ENCODE measurements around the gene DPP10.

The DPP10 gene

DNA sequence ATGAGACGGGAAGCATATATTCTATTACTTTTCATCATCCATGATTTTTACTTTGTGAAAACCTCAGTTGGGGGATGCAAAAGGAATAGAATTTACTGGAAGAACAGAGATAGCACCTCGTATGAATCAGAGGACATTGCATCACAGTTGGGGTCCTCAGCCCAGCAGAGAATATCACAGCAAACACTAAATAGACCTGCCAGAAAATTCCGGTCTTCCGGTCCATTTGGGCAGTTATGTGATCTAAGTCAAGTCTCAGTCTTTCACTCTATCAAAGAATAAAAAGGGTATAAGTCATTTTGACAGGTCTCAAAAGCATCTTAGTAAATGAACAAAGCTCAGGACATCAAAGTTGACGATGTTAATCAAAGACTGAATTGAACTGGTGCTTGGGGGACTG, 1100.6 kb downstream of the DPP10 start:
- H3K4me1 ChIP-seq (ENCODE audit: insufficient read depth, low read length): no peaks in the 10 kb centered on the region
- no peaks in the 10 kb centered on the region for H3K9me3 ChIP-seq (ENCODE audit: insufficient read depth, low read length, severe bottlenecking)
- no peaks in the 10 kb centered on the region for H4K20me1 ChIP-seq (ENCODE audit: insufficient read depth, low read length)
- no peak overlapping the region for H3K27ac ChIP-seq (ENCODE audit: low read length)
- DNase-seq: no peak
- TF ChIP-seq EZH2 (IDR thresholded peaks at IDR 0.05; ENCODE audit: borderline replicate concordance, low read depth, low read length, severe bottlenecking): no peak
- TF ChIP-seq, protein P1, sequence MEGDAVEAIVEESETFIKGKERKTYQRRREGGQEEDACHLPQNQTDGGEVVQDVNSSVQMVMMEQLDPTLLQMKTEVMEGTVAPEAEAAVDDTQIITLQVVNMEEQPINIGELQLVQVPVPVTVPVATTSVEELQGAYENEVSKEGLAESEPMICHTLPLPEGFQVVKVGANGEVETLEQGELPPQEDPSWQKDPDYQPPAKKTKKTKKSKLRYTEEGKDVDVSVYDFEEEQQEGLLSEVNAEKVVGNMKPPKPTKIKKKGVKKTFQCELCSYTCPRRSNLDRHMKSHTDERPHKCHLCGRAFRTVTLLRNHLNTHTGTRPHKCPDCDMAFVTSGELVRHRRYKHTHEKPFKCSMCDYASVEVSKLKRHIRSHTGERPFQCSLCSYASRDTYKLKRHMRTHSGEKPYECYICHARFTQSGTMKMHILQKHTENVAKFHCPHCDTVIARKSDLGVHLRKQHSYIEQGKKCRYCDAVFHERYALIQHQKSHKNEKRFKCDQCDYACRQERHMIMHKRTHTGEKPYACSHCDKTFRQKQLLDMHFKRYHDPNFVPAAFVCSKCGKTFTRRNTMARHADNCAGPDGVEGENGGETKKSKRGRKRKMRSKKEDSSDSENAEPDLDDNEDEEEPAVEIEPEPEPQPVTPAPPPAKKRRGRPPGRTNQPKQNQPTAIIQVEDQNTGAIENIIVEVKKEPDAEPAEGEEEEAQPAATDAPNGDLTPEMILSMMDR (IDR thresholded peaks at IDR 0.05; ENCODE audit: borderline replicate concordance, extremely low read depth, low read length, poor library complexity, severe bottlenecking): no peak
- no peak for ATAC-seq (ENCODE audit: insufficient read depth, low read depth)
- no peaks in the 10 kb centered on the region for H3K27me3 ChIP-seq (ENCODE audit: insufficient read depth, low read length, poor library complexity)
- no peak overlapping the region for H2AFZ ChIP-seq (ENCODE audit: low read depth, low read length)
- H3K79me2 ChIP-seq (ENCODE audit: insufficient read depth, low read length): no peaks in the 10 kb centered on the region
- H3K4me3 ChIP-seq (ENCODE audit: low read depth in 1 of 2, low read length in 2 of 2): no peak overlapping the region
- H3K4me2 ChIP-seq (ENCODE audit: insufficient read depth, low read length): no peak overlapping the region
- H3K9ac ChIP-seq (ENCODE audit: low read depth, low read length): no peak overlapping the region
- H3K36me3 ChIP-seq (ENCODE audit: insufficient read depth, low read length): no peaks in the 10 kb centered on the region

DNA sequence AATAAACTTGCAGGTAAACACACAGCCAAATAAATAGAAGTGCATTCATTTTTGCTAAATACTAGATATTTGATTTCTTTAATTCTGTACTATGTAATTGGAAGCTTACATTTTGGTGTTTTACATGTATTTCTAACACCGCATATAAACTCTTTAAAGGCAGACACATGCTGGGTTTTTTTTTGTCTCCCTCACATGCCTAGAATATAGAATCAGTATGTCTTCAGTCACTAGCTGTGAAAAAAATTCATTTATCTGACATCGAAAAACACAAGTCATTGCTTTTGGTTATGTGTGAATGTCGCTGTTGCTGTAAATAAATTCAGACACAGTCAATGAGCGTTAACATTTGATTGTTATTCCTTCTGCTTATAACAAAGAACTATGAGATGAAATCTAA, 1101.0 kb downstream of the DPP10 start:
- Histone ChIP-seq H3K27me3 (ENCODE audit: insufficient read depth, low read length, poor library complexity) (no peaks in the 10 kb centered on the region), H2AFZ (ENCODE audit: low read depth, low read length) (no peak overlapping the region), H3K9me3 (ENCODE audit: insufficient read depth, low read length, severe bottlenecking) (no peaks in the 10 kb centered on the region), H3K4me2 (ENCODE audit: insufficient read depth, low read length) (no peak overlapping the region), H3K36me3 (ENCODE audit: insufficient read depth, low read length) (no peaks in the 10 kb centered on the region), H3K4me1 (ENCODE audit: insufficient read depth, low read length) (no peaks in the 10 kb centered on the region), H3K79me2 (ENCODE audit: insufficient read depth, low read length) (no peaks in the 10 kb centered on the region), H3K4me3 (ENCODE audit: low read depth in 1 of 2, low read length in 2 of 2) (no peak overlapping the region), H4K20me1 (ENCODE audit: insufficient read depth, low read length) (no peaks in the 10 kb centered on the region), H3K9ac (ENCODE audit: low read depth, low read length) (no peak overlapping the region), H3K27ac (ENCODE audit: low read length) (no peak overlapping the region)
- no peak for ATAC-seq (ENCODE audit: insufficient read depth, low read depth)
- DNase-seq: no peak
- TF ChIP-seq, protein P1 (IDR thresholded peaks at IDR 0.05; ENCODE audit: borderline replicate concordance, extremely low read depth, low read length, poor library complexity, severe bottlenecking): no peak
- TF ChIP-seq EZH2 (IDR thresholded peaks at IDR 0.05; ENCODE audit: borderline replicate concordance, low read depth, low read length, severe bottlenecking): no peak

DNA sequence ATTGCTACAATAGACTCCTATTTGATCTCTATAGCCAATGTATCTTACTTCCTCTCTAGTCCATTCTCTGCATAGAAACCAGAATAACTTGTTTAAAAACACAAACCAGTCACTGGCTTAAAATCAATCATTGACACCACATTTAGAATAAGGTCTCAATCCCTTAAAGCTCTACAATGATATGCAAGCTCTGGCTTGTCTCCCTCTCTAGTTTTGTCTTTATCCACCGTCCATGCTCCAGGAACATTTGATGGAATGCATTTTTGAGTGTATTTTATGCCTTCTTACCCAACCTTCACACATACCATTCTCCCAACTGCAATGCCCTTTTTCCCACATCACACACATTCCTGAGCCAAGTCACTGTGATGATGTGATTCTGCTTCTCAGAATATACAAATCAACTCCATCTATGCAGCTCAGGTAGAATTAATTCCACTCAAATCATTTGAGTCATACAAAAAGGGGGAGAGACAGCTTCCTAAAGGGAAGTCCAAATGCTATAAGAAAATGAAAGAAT, 1107.2 kb downstream of the DPP10 start:
- H3K27me3 ChIP-seq (ENCODE audit: insufficient read depth, low read length, poor library complexity): no peaks in the 10 kb centered on the region
- H2AFZ ChIP-seq (ENCODE audit: low read depth, low read length): no peak overlapping the region
- no peak overlapping the region for H3K4me2 ChIP-seq (ENCODE audit: insufficient read depth, low read length)
- H4K20me1 ChIP-seq (ENCODE audit: insufficient read depth, low read length): no peaks in the 10 kb centered on the region
- no peak for ATAC-seq (ENCODE audit: insufficient read depth, low read depth)
- no peak for TF ChIP-seq EZH2 (IDR thresholded peaks at IDR 0.05; ENCODE audit: borderline replicate concordance, low read depth, low read length, severe bottlenecking)
- TF ChIP-seq, protein P1 (IDR thresholded peaks at IDR 0.05; ENCODE audit: borderline replicate concordance, extremely low read depth, low read length, poor library complexity, severe bottlenecking): no peak
- H3K4me3 ChIP-seq (ENCODE audit: low read depth in 1 of 2, low read length in 2 of 2): no peak overlapping the region
- H3K9ac ChIP-seq (ENCODE audit: low read depth, low read length): no peak overlapping the region
- H3K36me3 ChIP-seq (ENCODE audit: insufficient read depth, low read length): no peaks in the 10 kb centered on the region
- DNase-seq: no peak
- H3K9me3 ChIP-seq (ENCODE audit: insufficient read depth, low read length, severe bottlenecking): no peaks in the 10 kb centered on the region
- no peaks in the 10 kb centered on the region for H3K79me2 ChIP-seq (ENCODE audit: insufficient read depth, low read length)
- no peak overlapping the region for H3K27ac ChIP-seq (ENCODE audit: low read length)
- H3K4me1 ChIP-seq (ENCODE audit: insufficient read depth, low read length): no peaks in the 10 kb centered on the region

DNA sequence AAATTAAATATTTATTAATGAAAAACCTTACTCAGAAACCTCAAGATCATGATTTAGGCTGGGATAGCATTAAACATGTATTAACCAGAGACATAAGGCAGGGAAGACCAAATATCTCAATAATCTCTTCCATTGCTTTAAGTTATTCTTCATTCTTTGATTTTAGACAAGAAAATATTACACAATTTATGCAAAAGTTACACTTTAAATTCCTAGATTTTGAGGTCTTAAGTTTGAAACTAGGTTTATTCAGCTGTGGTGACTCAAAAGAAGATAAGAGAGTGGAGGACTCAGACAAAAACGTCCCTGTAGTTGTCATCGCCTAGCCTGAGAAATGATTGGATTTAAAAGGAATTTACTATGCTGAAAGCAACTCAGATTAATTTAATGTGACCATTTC, 1110.3 kb downstream of the DPP10 start:
- Histone ChIP-seq H3K4me1 (ENCODE audit: insufficient read depth, low read length) (no peaks in the 10 kb centered on the region), H2AFZ (ENCODE audit: low read depth, low read length) (no peak overlapping the region), H3K36me3 (ENCODE audit: insufficient read depth, low read length) (no peaks in the 10 kb centered on the region), H4K20me1 (ENCODE audit: insufficient read depth, low read length) (no peaks in the 10 kb centered on the region), H3K9ac (ENCODE audit: low read depth, low read length) (no peak overlapping the region), H3K27me3 (ENCODE audit: insufficient read depth, low read length, poor library complexity) (no peaks in the 10 kb centered on the region), H3K27ac (ENCODE audit: low read length) (no peak overlapping the region), H3K9me3 (ENCODE audit: insufficient read depth, low read length, severe bottlenecking) (no peaks in the 10 kb centered on the region), H3K4me2 (ENCODE audit: insufficient read depth, low read length) (no peak overlapping the region), H3K4me3 (ENCODE audit: low read depth in 1 of 2, low read length in 2 of 2) (no peak overlapping the region), H3K79me2 (ENCODE audit: insufficient read depth, low read length) (no peaks in the 10 kb centered on the region)
- no peak for DNase-seq
- ATAC-seq (ENCODE audit: insufficient read depth, low read depth): no peak
- TF ChIP-seq, protein P1 (IDR thresholded peaks at IDR 0.05; ENCODE audit: borderline replicate concordance, extremely low read depth, low read length, poor library complexity, severe bottlenecking): no peak

Measured in DND-41 (cell line).